H1 (cell line): ENCODE measurements around the gene CLEC2A. TPM values are rescaled to one million over a fixed set of nuclear protein-coding genes. Genes with fewer than 3 reads are reported as not detected.

Experiments used
- CTCF ChIA-PET: fragments of 300-600 bp; sonication (Branson Sonifier 250); formaldehyde crosslinking; loops from one replicate; lab custom pipeline; 2021; ENCODE audit not compliant: partially characterized antibody; lab: Charles Lee
- POLR2A ChIA-PET: fragments of 300-600 bp; sonication (Branson Sonifier 250); formaldehyde crosslinking; loops from one replicate; lab custom pipeline; 2021; ENCODE audit warnings: inconsistent platforms; ENCODE audit not compliant: partially characterized antibody; lab: Charles Lee
- DNase-seq, 2 experiments: peaks; one replicate each; pipeline versions ENCODE4 v3.0.0 to v3.0.0-alpha.2; 2010 to 2022; ENCODE audit warnings: low spot score in 2 of 2, low read depth in 1 of 2, mixed read lengths in 1 of 2
- FAIRE-seq: peaks from 2 replicates; lab custom pipeline; 2011; peaks lifted over from hg19 to GRCh38; lab: Jason Lieb, UNC
- H2AFZ ChIP-seq: 2 replicates; pipeline ENCODE4 v1.8.1; 2012; ENCODE audit warnings: low read length, inconsistent platforms
- H2AK5ac ChIP-seq: 2 replicates; pipeline ENCODE4 v1.6.1; 2013; ENCODE audit warnings: low read depth, low read length
- H2BK120ac ChIP-seq: replicated peaks from 2 replicates; pipeline ENCODE3; 2013; ENCODE audit warnings: low read depth, low read length, inconsistent platforms
- H2BK12ac ChIP-seq: 2 replicates; pipeline ENCODE4 v1.6.1; 2013; ENCODE audit warnings: low read depth, low read length
- H2BK15ac ChIP-seq: 2 replicates; pipeline ENCODE4 v1.6.1; 2013; ENCODE audit warnings: low read length
- H2BK20ac ChIP-seq: 2 replicates; pipeline ENCODE4 v1.6.1; 2013; ENCODE audit warnings: low read length
- H2BK5ac ChIP-seq: 2 replicates; pipeline ENCODE4 v1.6.1; 2013; ENCODE audit warnings: low read depth, low read length
- H3K14ac ChIP-seq: 2 replicates; pipeline ENCODE4 v1.6.1; 2013; ENCODE audit warnings: inconsistent platforms; ENCODE audit not compliant: insufficient read length
- H3K18ac ChIP-seq: 2 replicates; pipeline ENCODE4 v1.6.1; 2013; ENCODE audit warnings: low read length; ENCODE audit errors: extremely low read depth
- H3K23ac ChIP-seq: 2 replicates; pipeline ENCODE4 v1.6.1; 2013; ENCODE audit warnings: inconsistent platforms; ENCODE audit not compliant: insufficient read length
- H3K23me2 ChIP-seq: 2 replicates; pipeline ENCODE4 v1.6.1; 2013; ENCODE audit warnings: low read depth, low read length
- H3K27ac ChIP-seq: 2 replicates; pipeline ENCODE4 v1.6.1; 2011; ENCODE audit warnings: low read depth, low read length, inconsistent platforms
- H3K27me3 ChIP-seq, 4 experiments: replicated peaks in 1 of 4; 1 replicate in 1 of 4; 2 replicates in 3 of 4; pipeline versions ENCODE4 v1.6.1 to v1.8.1; 2011 to 2013; ENCODE audit warnings: low read length in 3 of 4, mild to moderate bottlenecking in 3 of 4, inconsistent platforms in 2 of 4, mixed read lengths in 2 of 4, moderate library complexity in 1 of 4; ENCODE audit not compliant: control insufficient read depth in 3 of 4, insufficient read depth in 3 of 4; ENCODE audit errors: extremely low read depth in 1 of 4
- H3K36me3 ChIP-seq, 4 experiments: 2 replicates each; pipeline versions ENCODE4 v1.6.1 to v1.8.1; 2011 to 2013; ENCODE audit warnings: mild to moderate bottlenecking in 4 of 4, low read length in 3 of 4, moderate library complexity in 2 of 4, control low read depth in 1 of 4, inconsistent platforms in 1 of 4; ENCODE audit not compliant: insufficient read depth in 4 of 4, control insufficient read depth in 2 of 4
- H3K4ac ChIP-seq: replicated peaks from 2 replicates; pipeline ENCODE3; 2013; ENCODE audit warnings: low read length, low read depth, mixed read lengths, inconsistent platforms; ENCODE audit not compliant: insufficient read length
- H3K4me1 ChIP-seq, 4 experiments: replicated peaks in 1 of 4; 1 replicate in 1 of 4; 2 replicates in 3 of 4; pipeline versions ENCODE4 v1.6.1 to v1.8.1; 2011 to 2013; ENCODE audit warnings: low read length in 3 of 4, inconsistent platforms in 2 of 4, mixed read lengths in 1 of 4; ENCODE audit not compliant: insufficient read depth in 4 of 4, control insufficient read depth in 3 of 4
- H3K4me2 ChIP-seq, 2 experiments: 2 replicates each; pipeline versions ENCODE4 v1.6.1 to v1.8.1; 2011 to 2013; ENCODE audit warnings: low read depth in 2 of 2, low read length in 2 of 2, control low read depth in 1 of 2, inconsistent platforms in 1 of 2, mild to moderate bottlenecking in 1 of 2; ENCODE audit not compliant: insufficient read depth in 1 of 2
- H3K4me3 ChIP-seq, 4 experiments: fragments of 200-600, 300-600 bp in 1 of 4; sonication (generic), shearing (Covaris generic), sonication (Bioruptor Twin) in 1 of 4; 2 replicates each; pipeline versions ENCODE4 v1.5.1 to v1.8.1; 2011 to 2016; ENCODE audit warnings: low read length in 4 of 4, low read depth in 3 of 4, control low read depth in 2 of 4, inconsistent platforms in 2 of 4, mild to moderate bottlenecking in 2 of 4, mixed read lengths in 1 of 4, moderate library complexity in 1 of 4; ENCODE audit not compliant: insufficient read depth in 2 of 4; ENCODE audit errors: extremely low read depth in 1 of 4
- H3K56ac ChIP-seq: replicated peaks from 2 replicates; pipeline ENCODE3; 2013; ENCODE audit warnings: low read depth, mild to moderate bottlenecking, mixed read lengths, low read length, inconsistent platforms; ENCODE audit not compliant: insufficient read length
- H3K79me1 ChIP-seq: 2 replicates; pipeline ENCODE4 v1.6.1; 2013; ENCODE audit warnings: low read depth, low read length, control low read depth
- H3K79me2 ChIP-seq, 2 experiments: 2 replicates each; pipeline versions ENCODE4 v1.6.1 to v1.8.1; 2012 to 2013; ENCODE audit warnings: low read length in 2 of 2, mild to moderate bottlenecking in 2 of 2, inconsistent platforms in 1 of 2; ENCODE audit not compliant: insufficient read depth in 2 of 2, control insufficient read depth in 1 of 2
- H3K9ac ChIP-seq, 4 experiments: replicated peaks in 1 of 4; 1 replicate in 1 of 4; 2 replicates in 3 of 4; pipeline versions ENCODE4 v1.6.1 to v1.8.1; 2011 to 2013; ENCODE audit warnings: low read depth in 3 of 4, low read length in 3 of 4, control low read depth in 2 of 4, mild to moderate bottlenecking in 2 of 4, moderate library complexity in 2 of 4, inconsistent platforms in 1 of 4; ENCODE audit errors: extremely low read depth in 1 of 4
- H3K9me3 ChIP-seq, 2 experiments: 2 replicates each; pipeline versions ENCODE4 v1.6.1 to v1.8.1; 2012 to 2013; ENCODE audit warnings: mild to moderate bottlenecking in 2 of 2, moderate library complexity in 2 of 2, control low read depth in 1 of 2, inconsistent platforms in 1 of 2, low read depth in 1 of 2, low read length in 1 of 2, mixed read lengths in 1 of 2; ENCODE audit not compliant: insufficient read depth in 2 of 2
- H4K20me1 ChIP-seq, 2 experiments: replicated peaks in 1 of 2; 2 replicates each; pipeline versions ENCODE3 to v1.8.1; 2011 to 2013; ENCODE audit warnings: inconsistent platforms in 2 of 2, low read length in 2 of 2, mild to moderate bottlenecking in 1 of 2; ENCODE audit not compliant: insufficient read depth in 2 of 2, control insufficient read depth in 1 of 2
- H4K5ac ChIP-seq: 2 replicates; pipeline ENCODE4 v1.6.1; 2013; ENCODE audit warnings: low read length, low read depth, mixed read lengths, inconsistent platforms; ENCODE audit not compliant: insufficient read length
- H4K8ac ChIP-seq: 2 replicates; pipeline ENCODE4 v1.8.0; 2013; ENCODE audit warnings: mild to moderate bottlenecking, moderate library complexity, low read length, inconsistent platforms; ENCODE audit not compliant: insufficient read depth; ENCODE audit errors: extremely low read depth
- H4K91ac ChIP-seq: replicated peaks from 2 replicates; pipeline ENCODE3; 2013; ENCODE audit warnings: low read length, mixed read lengths, inconsistent platforms; ENCODE audit not compliant: insufficient read length
- ASH2L ChIP-seq: fragments of 200-600, 300-600 bp; sonication (generic); IDR thresholded peaks from one replicate; pipeline ENCODE4 v1.7.1; 2017; ENCODE audit warnings: low read length
- CBX5 ChIP-seq: fragments of 300-800, 300-1000 bp; sonication (generic); IDR thresholded peaks from 2 replicates; pipeline ENCODE4 v1.7.1; 2016; ENCODE audit warnings: antibody characterized with exemption, low read length, low read depth
- EZH2 ChIP-seq: fragments of 200-600 bp; sonication (generic); IDR thresholded peaks from 2 replicates; pipeline ENCODE4 v1.7.1; 2012; ENCODE audit warnings: low read depth, mild to moderate bottlenecking, moderate library complexity, low read length, inconsistent platforms; ENCODE audit not compliant: severe bottlenecking
- NANOG ChIP-seq: IDR thresholded peaks from 2 replicates; pipeline ENCODE4 v1.6.1; 2011; ENCODE audit warnings: low read length, low read depth, mild to moderate bottlenecking, inconsistent platforms; ENCODE audit not compliant: insufficient read depth, poor library complexity, severe bottlenecking
- USF2 ChIP-seq: IDR thresholded peaks from 2 replicates; pipeline ENCODE4 v1.6.1; 2011; ENCODE audit warnings: low read length, improper control_type of control experiment
- ZNF274 ChIP-seq: IDR thresholded peaks from 2 replicates; pipeline ENCODE4 v1.7.0; 2012; ENCODE audit warnings: low read length, borderline replicate concordance; ENCODE audit errors: extremely low read depth
- WGBS, 2 experiments: shearing (Covaris generic) in 1 of 2; methylation state at CpG; one replicate each; pipeline versions ENCODE4 v1.1.6 to v1.1.7; 2013 to 2015; ENCODE audit warnings: low lambda C conversion rate in 2 of 2, mixed read lengths in 2 of 2, inconsistent platforms in 1 of 2, low coverage in 1 of 2, missing lambda C conversion rate in 1 of 2; ENCODE audit not compliant: insufficient replicate concordance in 2 of 2, insufficient coverage in 1 of 2, insufficient read length in 1 of 2; ENCODE audit errors: extremely low coverage in 1 of 2, missing lambda C conversion rate in 1 of 2; 5-methylcytosine and 5-hydroxymethylcytosine counted together
- polyA plus RNA-seq, 7 experiments: library from polyadenylated mRNA; depleted of rRNA in 3 of 7; stranded (reverse) in 5 of 7; unstranded in 2 of 7; fragments of >200 nt in 5 of 7; fragments of 200-250 nt in 2 of 7; gene quantifications; 1 replicate in 5 of 7; 2 replicates in 1 of 7; 4 replicates in 1 of 7; pipeline versions ENCODE4 v1.2.1 to v1.2.3, GENCODE V29; 2011 to 2013; ENCODE audit warnings: missing spikeins in 2 of 7, mixed read lengths in 2 of 7
- total RNA-seq: library from RNA; stranded (reverse); fragmentation: NEBNext Ultra II Directional; extraction: Animal tissue kit (Norgen Biotek cat#: 25700); gene quantifications from 2 replicates; pipeline ENCODE4 v1.2.1, GENCODE V29; 2021

CLEC2A gene
- total and polyA plus RNA-seq, 2 of the 8 experiments (the other 6 are each of a cell fraction or from before 2014, with no cell fraction given), result 0.63 to 3.7 TPM

GRCh38 chr12:9941838-9942237 lies 9.7 kb upstream of the CLEC2A start:
- no peak overlapping the region for H3K9ac ChIP-seq
- no peaks in the 10 kb centered on the region for H4K20me1 ChIP-seq
- no peak overlapping the region for H2BK20ac ChIP-seq
- no peak overlapping the region for H3K18ac ChIP-seq
- 89% methylated on average over 1 of the region's 1 CpG; no CpG with 5 or more reads in 1 of the 2 experiments for WGBS, 2 experiments
- no peak overlapping the region for H2BK15ac ChIP-seq
- H3K79me2 ChIP-seq, result no peaks in the 10 kb centered on the region
- no peak overlapping the region for H2BK120ac ChIP-seq
- H4K5ac ChIP-seq, result no peak overlapping the region
- CTCF ChIA-PET, result interaction anchor here (0.7 to 2.4 kb wide), 3 partner anchors 17 to 198 kb away, joined by 3 to 11 read pairs (median 3); no protein-coding TSS in a partner anchor
- H3K14ac ChIP-seq, result no peak overlapping the region
- no peak overlapping the region for H2AK5ac ChIP-seq
- DNase-seq (no peak), FAIRE-seq (no peak)
- no peak overlapping the region for H3K27ac ChIP-seq
- H4K91ac ChIP-seq, result no peak overlapping the region
- H3K4ac ChIP-seq, result no peak overlapping the region
- H3K27me3 ChIP-seq, result no peaks in the 10 kb centered on the region
- H4K8ac ChIP-seq, result no peak overlapping the region
- no peak overlapping the region for H3K23ac ChIP-seq
- H3K4me3 ChIP-seq, result no peak overlapping the region
- no peaks in the 10 kb centered on the region for H3K79me1 ChIP-seq
- no peaks in the 10 kb centered on the region; a peak in 1 of 7 replicates for H3K4me1 ChIP-seq
- H3K23me2 ChIP-seq, result no peaks in the 10 kb centered on the region
- H3K4me2 ChIP-seq, result no peak overlapping the region
- H3K36me3 ChIP-seq, result no peaks in the 10 kb centered on the region
- no peak overlapping the region for H2BK12ac ChIP-seq
- no peak overlapping the region for H2AFZ ChIP-seq
- no peak overlapping the region for H3K56ac ChIP-seq
- H2BK5ac ChIP-seq, result no peak overlapping the region
- peaks cover 0 to 4% of the 10 kb centered on the region in 2 experiments; a peak in 1 of 4 replicates for H3K9me3 ChIP-seq
- POLR2A ChIA-PET, result no interaction called here
- no peak for TF ChIP-seq USF2
- no peak for TF ChIP-seq CBX5
- TF ChIP-seq NANOG, result no peak
- no peak for TF ChIP-seq EZH2
- no peak for TF ChIP-seq ZNF274
- no peak for TF ChIP-seq ASH2L
